Nephron (organoid): Measurements from ENCODE around the gene MAT2A.
A peak's percentile ranks its signal among the peaks of the same experiment; 100 is the strongest.
"Not testable (repeated sequence)": the region's sequence is repeated elsewhere in the genome, so short reads cannot be mapped to it uniquely, and the experiment has no call there.

ENCODE experiments used
- H3K27ac Mint-ChIP-seq, 3 experiments: 2 replicates each; pipeline ENCODE4 v1.8.0; 2020; ENCODE audit warnings: mixed read lengths in 3 of 3, mild to moderate bottlenecking in 2 of 3, moderate library complexity in 1 of 3
- H3K27me3 Mint-ChIP-seq: 2 replicates; pipeline ENCODE4 v1.8.0; 2021; ENCODE audit warnings: low read depth, mild to moderate bottlenecking, moderate library complexity, mixed read lengths
- H3K36me3 Mint-ChIP-seq: 2 replicates; pipeline ENCODE4 v1.8.0; 2020; ENCODE audit warnings: low read depth, mixed read lengths
- H3K4me1 Mint-ChIP-seq: 2 replicates; pipeline ENCODE4 v1.8.0; 2020; ENCODE audit warnings: mixed read lengths
- H3K4me3 Mint-ChIP-seq, 3 experiments: 2 replicates each; pipeline ENCODE4 v1.8.0; 2020; ENCODE audit warnings: mild to moderate bottlenecking in 3 of 3, mixed read lengths in 3 of 3, moderate library complexity in 2 of 3
- H3K9me3 Mint-ChIP-seq: 2 replicates; pipeline ENCODE4 v1.8.0; 2020; ENCODE audit warnings: mixed read lengths
- TF ChIP-seq, protein P1 (sequence below), 3 experiments: fragments of 200-600 bp; sonication (generic); IDR thresholded peaks; one replicate each; pipeline ENCODE4 v1.5.0; 2021; ENCODE audit warnings: antibody characterized with exemption in 3 of 3; ENCODE audit not compliant: unreplicated experiment in 3 of 3

The MAT2A gene

DNA sequence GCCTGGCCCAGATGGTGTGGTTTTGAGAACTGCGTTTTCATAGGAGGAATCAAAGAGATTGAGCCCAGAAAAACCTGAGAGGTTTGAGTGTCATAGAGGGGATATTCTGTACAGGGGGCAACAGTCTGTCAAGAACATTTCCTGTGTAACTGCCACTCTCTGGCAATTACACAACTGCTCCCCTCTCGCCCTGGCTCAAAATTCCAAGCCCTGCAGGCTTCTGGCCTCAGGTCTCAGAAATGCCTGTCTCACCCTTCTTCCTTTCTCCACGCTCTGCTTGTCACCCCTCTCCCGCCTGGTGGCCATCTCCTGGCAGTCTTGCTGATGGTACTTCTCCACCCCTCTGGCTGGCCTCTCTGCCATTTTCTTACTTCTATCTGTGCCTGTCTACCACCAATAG, 49.3 kb downstream of the MAT2A start:
- TF ChIP-seq, protein P1, sequence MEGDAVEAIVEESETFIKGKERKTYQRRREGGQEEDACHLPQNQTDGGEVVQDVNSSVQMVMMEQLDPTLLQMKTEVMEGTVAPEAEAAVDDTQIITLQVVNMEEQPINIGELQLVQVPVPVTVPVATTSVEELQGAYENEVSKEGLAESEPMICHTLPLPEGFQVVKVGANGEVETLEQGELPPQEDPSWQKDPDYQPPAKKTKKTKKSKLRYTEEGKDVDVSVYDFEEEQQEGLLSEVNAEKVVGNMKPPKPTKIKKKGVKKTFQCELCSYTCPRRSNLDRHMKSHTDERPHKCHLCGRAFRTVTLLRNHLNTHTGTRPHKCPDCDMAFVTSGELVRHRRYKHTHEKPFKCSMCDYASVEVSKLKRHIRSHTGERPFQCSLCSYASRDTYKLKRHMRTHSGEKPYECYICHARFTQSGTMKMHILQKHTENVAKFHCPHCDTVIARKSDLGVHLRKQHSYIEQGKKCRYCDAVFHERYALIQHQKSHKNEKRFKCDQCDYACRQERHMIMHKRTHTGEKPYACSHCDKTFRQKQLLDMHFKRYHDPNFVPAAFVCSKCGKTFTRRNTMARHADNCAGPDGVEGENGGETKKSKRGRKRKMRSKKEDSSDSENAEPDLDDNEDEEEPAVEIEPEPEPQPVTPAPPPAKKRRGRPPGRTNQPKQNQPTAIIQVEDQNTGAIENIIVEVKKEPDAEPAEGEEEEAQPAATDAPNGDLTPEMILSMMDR (IDR thresholded peaks at IDR 0.05; ENCODE audit: unreplicated experiment in 3 of 3) = no peak
- peaks cover 37% of the 10 kb centered on the region for H3K4me1 Mint-ChIP-seq
- no peak overlapping the region for H3K4me3 Mint-ChIP-seq
- no peaks in the 10 kb centered on the region for H3K36me3 Mint-ChIP-seq
- peak overlapping the region; percentile 15 to 39 (median 18) for H3K27ac Mint-ChIP-seq
- no peaks in the 10 kb centered on the region for H3K27me3 Mint-ChIP-seq
- no peaks in the 10 kb centered on the region for H3K9me3 Mint-ChIP-seq

DNA sequence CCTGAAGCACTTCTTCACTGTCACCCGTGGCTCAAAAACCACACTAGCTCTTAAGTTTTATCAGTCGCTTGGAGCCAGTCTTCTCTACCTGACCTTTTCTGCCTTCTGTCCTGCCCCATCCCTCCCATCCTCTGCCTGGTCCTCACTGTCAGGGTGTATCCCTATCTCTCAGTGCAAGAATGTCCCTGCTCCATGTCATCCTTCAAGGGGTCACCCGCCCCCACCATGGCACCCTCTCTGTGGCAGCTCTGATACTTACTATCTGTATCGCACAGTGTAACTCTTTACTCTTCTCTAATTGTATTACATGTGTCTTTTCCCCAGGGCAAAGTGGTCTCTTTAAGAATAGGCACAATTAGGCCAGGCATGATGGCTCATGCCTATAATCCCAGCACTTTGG, 49.7 kb downstream of the MAT2A start:
- Mint-ChIP-seq H3K36me3 (no peaks in the 10 kb centered on the region), H3K4me1 (peaks cover 37% of the 10 kb centered on the region), H3K9me3 (no peaks in the 10 kb centered on the region), H3K27ac (peak overlapping the region; percentile 15 to 39 (median 18)), H3K4me3 (no peak overlapping the region), H3K27me3 (no peaks in the 10 kb centered on the region)
- TF ChIP-seq, protein P1 (IDR thresholded peaks at IDR 0.05; ENCODE audit: unreplicated experiment in 3 of 3) = no peak

DNA sequence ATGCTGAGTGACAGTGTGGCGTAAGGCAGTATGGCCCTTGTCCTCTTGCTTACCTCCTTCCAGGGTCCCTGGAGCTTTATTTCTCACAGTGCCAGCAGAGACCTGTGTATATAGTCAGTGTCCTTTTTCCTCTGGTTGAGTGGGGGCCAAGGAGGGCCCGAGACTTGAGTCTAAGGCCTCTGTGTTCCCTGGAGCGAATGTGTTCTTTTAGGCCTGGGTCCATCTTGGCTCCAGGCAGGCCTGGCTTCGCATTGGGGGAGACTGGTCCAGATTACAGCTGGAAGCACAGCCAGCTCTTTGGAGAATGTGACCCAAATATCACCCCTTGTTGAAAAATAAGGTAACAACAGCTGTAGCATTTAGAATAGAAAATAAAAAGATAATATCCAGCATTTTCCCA, 50.2 kb downstream of the MAT2A start:
- peak overlapping the region in 1 of 3 experiments; percentile 18 for H3K27ac Mint-ChIP-seq
- no peaks in the 10 kb centered on the region for H3K9me3 Mint-ChIP-seq
- peaks cover 39% of the 10 kb centered on the region for H3K4me1 Mint-ChIP-seq
- no peaks in the 10 kb centered on the region for H3K27me3 Mint-ChIP-seq
- TF ChIP-seq, protein P1 (IDR thresholded peaks at IDR 0.05; ENCODE audit: unreplicated experiment in 3 of 3) = no peak
- no peaks in the 10 kb centered on the region for H3K36me3 Mint-ChIP-seq
- H3K4me3 Mint-ChIP-seq = no peak overlapping the region

DNA sequence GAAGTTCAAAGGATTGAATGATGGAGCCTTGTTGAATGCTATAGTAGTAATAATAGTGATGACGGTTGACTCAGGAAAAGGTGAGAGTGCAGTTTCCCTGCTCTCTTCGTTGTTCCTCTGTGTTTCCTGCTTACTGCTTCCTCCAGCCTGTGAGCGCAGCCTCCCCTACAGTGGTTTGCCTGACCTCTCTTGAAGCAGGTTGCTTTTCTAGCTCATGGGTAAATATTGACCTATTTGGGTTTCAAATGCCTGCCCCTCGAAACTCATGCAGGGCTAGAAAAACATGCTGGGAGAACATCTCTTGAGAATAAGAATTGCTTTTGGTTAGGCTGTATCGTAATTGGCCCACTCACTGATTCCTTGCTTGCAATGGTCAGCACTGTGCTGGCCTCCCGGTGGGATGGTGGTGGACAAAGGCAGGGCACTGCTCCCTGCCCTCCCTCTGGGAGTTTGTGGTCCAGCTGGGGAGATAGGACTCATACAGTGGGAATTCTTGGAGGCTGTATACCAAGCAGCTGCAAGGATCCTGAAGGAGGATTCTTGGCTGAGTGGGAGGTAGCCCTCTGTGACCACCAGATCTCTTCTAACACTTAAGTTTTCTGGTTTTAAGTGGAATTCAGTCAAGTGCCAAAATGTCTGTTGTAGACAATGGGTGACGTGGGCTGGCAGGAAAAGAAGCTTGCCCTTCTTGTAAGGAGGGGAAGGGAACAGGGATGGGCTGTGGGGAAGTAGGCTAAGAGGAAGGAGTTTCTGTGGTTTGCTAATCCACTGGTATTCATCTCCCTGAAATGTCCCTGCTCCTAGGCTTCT, 51.2 kb downstream of the MAT2A start:
- Mint-ChIP-seq H3K4me3 (peak overlapping the region; percentile 39 to 52 (median 46)), H3K27me3 (no peaks in the 10 kb centered on the region), H3K27ac (peak overlapping the region; percentile 77 to 88 (median 84)), H3K36me3 (no peaks in the 10 kb centered on the region), H3K4me1 (peaks cover 42% of the 10 kb centered on the region), H3K9me3 (no peaks in the 10 kb centered on the region)
- TF ChIP-seq, protein P1 (IDR thresholded peaks at IDR 0.05; ENCODE audit: unreplicated experiment in 3 of 3) = no peak

DNA sequence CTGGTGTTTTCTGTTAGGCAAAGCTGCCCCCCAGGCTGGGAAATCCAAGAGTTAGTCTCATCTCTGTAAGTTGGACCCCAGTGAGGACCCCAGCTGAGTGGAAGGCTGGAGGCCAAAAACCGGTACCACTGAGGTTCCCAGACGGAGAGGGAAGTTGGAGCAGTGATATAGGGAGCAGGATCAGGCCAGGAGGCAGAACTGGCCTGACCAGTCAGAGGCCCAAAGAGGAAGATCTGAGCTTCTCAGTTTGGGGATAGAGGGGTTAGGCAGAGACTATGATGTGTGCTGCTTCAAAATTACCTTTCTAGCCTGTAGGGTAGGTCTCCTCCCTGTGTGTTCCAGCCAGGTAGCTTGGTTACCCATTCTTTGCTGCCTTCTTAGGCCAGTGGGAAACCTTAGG, 52.0 kb downstream of the MAT2A start:
- H3K4me3 Mint-ChIP-seq = peak overlapping the region in 1 of 3 experiments; percentile 39
- no peaks in the 10 kb centered on the region for H3K9me3 Mint-ChIP-seq
- H3K4me1 Mint-ChIP-seq = peaks cover 39% of the 10 kb centered on the region
- TF ChIP-seq, protein P1 (IDR thresholded peaks at IDR 0.05; ENCODE audit: unreplicated experiment in 3 of 3) = no peak
- H3K27ac Mint-ChIP-seq = peak overlapping the region; percentile 77 to 88 (median 84)
- H3K27me3 Mint-ChIP-seq = no peaks in the 10 kb centered on the region
- no peaks in the 10 kb centered on the region for H3K36me3 Mint-ChIP-seq

DNA sequence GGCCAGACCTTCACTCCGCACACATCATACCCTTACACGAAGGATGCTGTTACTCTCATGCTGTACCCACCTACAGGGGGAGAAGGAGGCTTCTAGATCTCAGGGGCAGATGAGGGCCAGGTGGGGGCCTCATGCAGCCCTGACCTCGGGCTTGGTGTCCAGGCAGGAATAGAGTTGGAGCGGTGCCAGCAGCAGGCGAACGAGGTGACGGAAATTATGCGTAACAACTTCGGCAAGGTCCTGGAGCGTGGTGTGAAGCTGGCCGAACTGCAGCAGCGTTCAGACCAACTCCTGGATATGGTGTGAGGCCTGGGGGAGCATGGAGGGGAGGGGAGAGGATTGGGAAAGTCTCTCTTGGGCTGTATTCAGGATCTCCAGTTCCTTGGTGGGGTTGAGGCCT, 52.6 kb downstream of the MAT2A start:
- no peaks in the 10 kb centered on the region for H3K36me3 Mint-ChIP-seq
- peak overlapping the region; percentile 14 to 45 (median 26) for H3K4me3 Mint-ChIP-seq
- H3K4me1 Mint-ChIP-seq = peaks cover 39% of the 10 kb centered on the region
- peak overlapping the region in 1 of 3 experiments; percentile 88 for H3K27ac Mint-ChIP-seq
- no peaks in the 10 kb centered on the region for H3K9me3 Mint-ChIP-seq
- no peaks in the 10 kb centered on the region for H3K27me3 Mint-ChIP-seq
- TF ChIP-seq, protein P1 (IDR thresholded peaks at IDR 0.05; ENCODE audit: unreplicated experiment in 3 of 3) = no peak

DNA sequence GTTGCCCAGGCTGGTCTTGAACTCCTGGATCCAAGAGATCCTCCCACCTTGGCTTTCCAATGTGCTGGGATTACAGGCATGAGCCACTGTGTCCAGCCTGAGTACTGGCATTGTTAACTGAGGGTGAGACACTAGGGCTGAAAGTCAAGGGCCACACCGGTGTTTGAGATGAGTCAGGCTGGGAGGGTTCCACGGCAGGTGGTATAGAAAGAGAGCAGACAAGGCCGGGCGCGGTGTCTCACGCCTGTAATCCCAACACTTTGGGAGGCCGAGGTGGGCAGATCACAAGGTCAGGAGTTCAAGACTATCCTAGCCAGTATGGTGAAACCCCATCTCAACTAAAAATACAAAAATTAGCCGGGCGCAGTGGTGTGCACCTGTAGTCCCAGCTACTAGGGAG, 53.3 kb downstream of the MAT2A start:
- H3K36me3 Mint-ChIP-seq, H3K9me3 Mint-ChIP-seq, H3K27me3 Mint-ChIP-seq, H3K27ac Mint-ChIP-seq: not testable (repeated sequence)
- Mint-ChIP-seq H3K4me1 (peaks cover 38% of the 10 kb centered on the region), H3K4me3 (peak overlapping the region in 2 of 3 experiments; percentile 26 to 44)
